Psoas muscle (tissue), 8 donors: ENCODE results near the gene ONECUT3. TPM values are rescaled to one million over a fixed set of nuclear protein-coding genes. Genes with fewer than 3 reads are reported as not detected.

Source experiments
- ATAC-seq, 4 donors: fragments of 200-7000 bp; cut with Tn5 transposase; one replicate each; pipeline ENCODE4 v1.9.1; 2020; ENCODE audit warnings: moderate library complexity in 3 of 4, mild to moderate bottlenecking in 2 of 4
- DNase-seq, 2 donors: peaks; one replicate each; pipeline ENCODE4 v3.0.0-alpha.2; 2020
- H3K27ac ChIP-seq: fragments of 200-600 bp; one replicate; pipeline ENCODE4 v1.8.0; 2022
- H3K27me3 ChIP-seq, 3 donors: fragments of 200-600 bp in 1 of 3; one replicate each; pipeline versions ENCODE4 v1.6.1 to v1.8.0; 2013 to 2022; ENCODE audit warnings: low read length in 2 of 3, mild to moderate bottlenecking in 2 of 3, moderate library complexity in 1 of 3; ENCODE audit not compliant: insufficient read depth in 3 of 3
- H3K36me3 ChIP-seq, 2 donors: fragments of 200-600 bp in 1 of 2; one replicate each; pipeline versions ENCODE4 v1.6.1 to v1.8.0; 2013 to 2022; ENCODE audit warnings: low read depth in 1 of 2, mild to moderate bottlenecking in 1 of 2, moderate library complexity in 1 of 2; ENCODE audit not compliant: insufficient read depth in 1 of 2
- H3K4me1 ChIP-seq: fragments of 200-600 bp; one replicate; pipeline ENCODE4 v1.8.0; 2022
- H3K4me3 ChIP-seq: fragments of 200-600 bp; one replicate; pipeline ENCODE4 v1.8.0; 2022; ENCODE audit warnings: mild to moderate bottlenecking
- H3K9me3 ChIP-seq: fragments of 200-600 bp; one replicate; pipeline ENCODE4 v1.8.0; 2022
- WGBS, 3 donors: extraction: QIAGEN DNeasy Blood & Tissue Kit; methylation state at CpG; one replicate each; pipeline versions ENCODE4 v1.1.6 to v1.1.7; 2013; 5-methylcytosine and 5-hydroxymethylcytosine counted together
- intact Hi-C, 2 donors: fragments of 100-400 bp; cut with DNase I; formaldehyde crosslinking; loops; one replicate each; pipeline versions ENCODE4 v1.11.0 to v1.14.2; 2022
- polyA plus RNA-seq, 3 donors: library from polyadenylated mRNA; stranded (reverse); fragments of 200-250 nt; gene quantifications; one replicate each; pipeline ENCODE4 v1.2.3, GENCODE V29; 2013
- total RNA-seq, 4 donors: library from RNA; stranded (reverse); fragmentation: NEBNext Ultra II Directional in 2 of 4; extraction: Animal tissue kit (Norgen Biotek cat#: 25700) in 2 of 4; gene quantifications; one replicate each; pipeline versions ENCODE4 v1.2.1 to v1.2.4, GENCODE V29; 2021 to 2023
- TF ChIP-seq, protein P1 (sequence below): fragments of 200-600 bp; IDR thresholded peaks from one replicate; pipeline ENCODE4 v1.8.0; 2022; ENCODE audit warnings: antibody characterized with exemption
- donor health status: healthy with polysubstance abuse.
- donor health status: DM: no; HTN: no; CAD: no; lungs with moderate emphysema.
- donor health status: Bipolar disorder and iron deficiency.
- donor health status: healthy.
- donor health status: DM: yes; HTN: yes; CAD: no.
- donor health status: DM: no; HTN: no; CAD: no.
- donor health status: DM: no; HTN: no; CAD: no.
- donor health status: DM: yes; HTN: yes; CAD: no.

ONECUT3 gene
- total and polyA plus RNA-seq, 7 donors, result not detected

GRCh38 chr19:1754636-1755466 is 1.5 kb downstream of the ONECUT3 start:
- no peak for DNase-seq
- H3K4me3 ChIP-seq, result no peak overlapping the region
- no peak overlapping the region for H3K27ac ChIP-seq
- TF ChIP-seq, protein P1, sequence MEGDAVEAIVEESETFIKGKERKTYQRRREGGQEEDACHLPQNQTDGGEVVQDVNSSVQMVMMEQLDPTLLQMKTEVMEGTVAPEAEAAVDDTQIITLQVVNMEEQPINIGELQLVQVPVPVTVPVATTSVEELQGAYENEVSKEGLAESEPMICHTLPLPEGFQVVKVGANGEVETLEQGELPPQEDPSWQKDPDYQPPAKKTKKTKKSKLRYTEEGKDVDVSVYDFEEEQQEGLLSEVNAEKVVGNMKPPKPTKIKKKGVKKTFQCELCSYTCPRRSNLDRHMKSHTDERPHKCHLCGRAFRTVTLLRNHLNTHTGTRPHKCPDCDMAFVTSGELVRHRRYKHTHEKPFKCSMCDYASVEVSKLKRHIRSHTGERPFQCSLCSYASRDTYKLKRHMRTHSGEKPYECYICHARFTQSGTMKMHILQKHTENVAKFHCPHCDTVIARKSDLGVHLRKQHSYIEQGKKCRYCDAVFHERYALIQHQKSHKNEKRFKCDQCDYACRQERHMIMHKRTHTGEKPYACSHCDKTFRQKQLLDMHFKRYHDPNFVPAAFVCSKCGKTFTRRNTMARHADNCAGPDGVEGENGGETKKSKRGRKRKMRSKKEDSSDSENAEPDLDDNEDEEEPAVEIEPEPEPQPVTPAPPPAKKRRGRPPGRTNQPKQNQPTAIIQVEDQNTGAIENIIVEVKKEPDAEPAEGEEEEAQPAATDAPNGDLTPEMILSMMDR, result no peak
- peaks cover 2% of the 10 kb centered on the region for H3K4me1 ChIP-seq
- intact Hi-C loops, result no loop called here
- H3K9me3 ChIP-seq, result no peaks in the 10 kb centered on the region
- no peaks in the 10 kb centered on the region for H3K36me3 ChIP-seq
- no peak for ATAC-seq
- H3K27me3 ChIP-seq, result peaks cover 6 to 88% (median 45%) of the 10 kb centered on the region in 3 donors
- 1% methylated on average over 48 to 80 of the region's 80 CpGs for WGBS, 3 donors

DNA sequence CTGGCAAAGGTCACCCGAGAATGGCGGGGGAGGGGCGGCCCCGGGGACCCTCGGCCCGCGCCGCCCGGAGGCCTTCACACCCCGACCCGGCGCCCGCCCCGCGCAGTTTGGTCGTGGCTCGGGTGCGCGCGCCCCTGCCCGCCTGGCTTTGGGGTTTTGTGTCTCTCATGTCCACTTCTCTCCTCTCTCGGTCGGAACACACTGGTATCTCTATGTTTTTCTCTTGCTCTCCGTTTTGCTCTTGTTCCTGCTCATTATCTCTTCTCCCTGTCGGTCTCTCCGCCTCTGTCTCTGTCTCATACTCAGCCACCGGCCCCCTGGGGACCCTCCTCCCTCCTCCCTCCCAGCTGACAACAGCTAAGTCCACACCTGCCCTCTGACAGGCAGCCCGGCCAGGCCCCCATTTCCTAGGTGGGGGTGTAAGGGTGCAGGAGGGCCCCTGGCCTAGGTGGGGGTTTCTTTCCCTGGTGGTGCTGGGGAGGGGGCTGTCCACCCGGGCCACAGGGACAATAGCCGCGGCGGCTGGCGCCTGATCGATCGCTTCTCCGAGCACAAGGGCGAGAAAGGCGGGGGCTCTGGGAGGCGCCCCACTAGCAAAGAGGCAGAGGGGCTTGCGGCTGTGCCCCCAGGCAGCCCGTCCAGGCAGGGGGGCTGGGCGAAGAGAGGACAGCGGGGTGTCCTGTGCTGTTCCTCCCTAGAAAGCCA is 2.3 kb downstream of the ONECUT3 start:
- Histone ChIP-seq H3K9me3 (no peaks in the 10 kb centered on the region), H3K4me1 (no peaks in the 10 kb centered on the region), H3K27me3 (peaks cover 6 to 88% (median 45%) of the 10 kb centered on the region in 3 donors), H3K36me3 (no peaks in the 10 kb centered on the region), H3K4me3 (no peak overlapping the region), H3K27ac (no peak overlapping the region)
- TF ChIP-seq, protein P1, result no peak
- WGBS, 3 donors, result 2 to 4% (median 3%) methylated on average over 22 to 43 of the region's 43 CpGs
- DNase-seq, result no peak
- intact Hi-C loops, result no loop called here
- ATAC-seq, result no peak

GRCh38 chr19:1756264-1756663 is 3.0 kb downstream of the ONECUT3 start:
- TF ChIP-seq, protein P1, result no peak
- no peaks in the 10 kb centered on the region for H3K9me3 ChIP-seq
- intact Hi-C loops, result no loop called here
- H3K4me3 ChIP-seq, result no peak overlapping the region
- WGBS, 3 donors, result 3 to 7% (median 3%) methylated on average over 20 of the region's 20 CpGs
- H3K27me3 ChIP-seq, result peaks cover 6 to 88% (median 47%) of the 10 kb centered on the region in 3 donors
- no peak for DNase-seq
- H3K27ac ChIP-seq, result no peak overlapping the region
- no peak for ATAC-seq
- no peaks in the 10 kb centered on the region for H3K36me3 ChIP-seq
- H3K4me1 ChIP-seq, result no peaks in the 10 kb centered on the region

GRCh38 chr19:1756705-1757465 is 3.6 kb downstream of the ONECUT3 start:
- H3K9me3 ChIP-seq, result no peaks in the 10 kb centered on the region
- 3 to 5% (median 4%) methylated on average over 26 to 29 of the region's 29 CpGs for WGBS, 3 donors
- ATAC-seq (no peak), DNase-seq (no peak)
- no peaks in the 10 kb centered on the region for H3K4me1 ChIP-seq
- H3K27me3 ChIP-seq, result peaks cover under 1 to 88% (median 48%) of the 10 kb centered on the region in 3 donors
- no peaks in the 10 kb centered on the region for H3K36me3 ChIP-seq
- H3K4me3 ChIP-seq, result no peak overlapping the region
- intact Hi-C loops, result no loop called here
- no peak overlapping the region for H3K27ac ChIP-seq
- TF ChIP-seq, protein P1, result no peak
